Adrenal gland (tissue), 19 donors: ENCODE results near the gene MBOAT1. TPM values are rescaled to one million over a fixed set of nuclear protein-coding genes. Genes with fewer than 3 reads are reported as not detected.

Experiments
- DNase-seq, 7 donors: peaks; one replicate each; pipeline ENCODE4 v3.0.0-alpha.2; 2019 to 2020
- H3K27ac ChIP-seq, 5 donors: fragments of 200-600 bp; sonication (generic) in 4 of 5; 1 replicate in 3 of 5; 2 replicates in 2 of 5; pipeline versions ENCODE4 v1.5.1 to v1.8.0; 2016 to 2020; ENCODE audit warnings: mild to moderate bottlenecking in 1 of 5
- H3K27me3 ChIP-seq: fragments of 200-600 bp; 2 replicates; pipeline ENCODE4 v1.8.0; 2021
- H3K36me3 ChIP-seq, 2 donors: fragments of 200-600 bp; replicated peaks in 1 of 2; 1 replicate in 1 of 2; 2 replicates in 1 of 2; pipeline versions ENCODE4 v1.5.1 to v1.8.0; 2018 to 2022
- H3K4me1 ChIP-seq, 2 donors: fragments of 200-600 bp; replicated peaks in 1 of 2; 1 replicate in 1 of 2; 2 replicates in 1 of 2; pipeline versions ENCODE4 v1.5.1 to v1.8.0; 2018 to 2021
- H3K4me3 ChIP-seq, 4 donors: fragments of 200-600 bp; sonication (generic) in 3 of 4; one replicate each; pipeline ENCODE4 v1.5.1; 2016 to 2018
- H3K9me3 ChIP-seq, 3 donors: fragments of 200-600 bp; sonication (generic) in 1 of 3; replicated peaks in 1 of 3; 1 replicate in 2 of 3; 2 replicates in 1 of 3; pipeline versions ENCODE4 v1.5.1 to v1.8.0; 2016 to 2021
- CTCF ChIP-seq, 6 experiments: fragments of 450-650 bp in 4 of 6; fragments of 200-600 bp in 2 of 6; sonication (generic) in 1 of 6; IDR thresholded peaks; 1 replicate in 5 of 6; 2 replicates in 1 of 6; pipeline versions ENCODE4 v1.5.1 to v1.8.0; 2016 to 2021; ENCODE audit warnings: antibody characterized with exemption in 6 of 6, mild to moderate bottlenecking in 2 of 6, moderate library complexity in 1 of 6
- POLR2A ChIP-seq, 2 donors: fragments of 450-650 bp; IDR thresholded peaks; one replicate each; pipeline ENCODE4 v1.6.1; 2017; ENCODE audit warnings: antibody characterized with exemption in 2 of 2, mild to moderate bottlenecking in 2 of 2, moderate library complexity in 1 of 2
- WGBS, 4 donors: extraction: QIAGEN DNeasy Blood & Tissue Kit in 2 of 4; methylation state at CpG; one replicate each; pipeline versions ENCODE4 v1.1.5 to v1.1.7; 2013 to 2017; 5-methylcytosine and 5-hydroxymethylcytosine counted together
- intact Hi-C, 2 donors: fragments of 100-400 bp; cut with DNase I; formaldehyde crosslinking; loops; one replicate each; pipeline versions ENCODE4 v1.14.1 to v1.15.0; 2022 to 2023
- long read RNA-seq, 10 donors: library from polyadenylated mRNA in 3 of 10; unstranded in 2 of 10; stranded (forward) in 1 of 10; transcript quantifications; one replicate each; pipeline ENCODE4 v2.0.0 and lab custom pipeline, GENCODE V29; 2021 to 2026
- polyA plus RNA-seq, 3 donors: library from polyadenylated mRNA; stranded (reverse); fragments of 200-250 nt in 2 of 3; fragments of 350-450 nt in 1 of 3; fragmentation: Illumina TruSeq in 1 of 3; extraction: RNeasy Lipid Tissue Mini Kit (QIAGEN cat#74804) in 1 of 3; gene quantifications; one replicate each; pipeline ENCODE4 v1.2.3, GENCODE V29; 2013 to 2014
- total RNA-seq, 9 donors: library from RNA; depleted of rRNA in 4 of 9; stranded (reverse); fragments of >200 nt in 4 of 9; fragments of 120-200 nt in 1 of 9; fragmentation: NEBNext Ultra II Directional in 1 of 9; extraction: Animal tissue kit (Norgen Biotek cat#: 25700) in 1 of 9; gene quantifications; one replicate each; pipeline versions ENCODE4 v1.1.0 to v1.2.4, GENCODE V29; 2013 to 2023
- donor health status: healthy with polysubstance abuse.
- donor health status: Bipolar disorder and iron deficiency.
- donor health status: DM: yes; HTN: yes; CAD: no.
- donor health status: DM: no; HTN: no; CAD: no.
- donor health status: DM: no; HTN: no; CAD: no.
- donor health status: DM: yes; HTN: yes; CAD: no.

Gene MBOAT1
- total RNA-seq = 10 to 100 TPM in 3 of 9 donors, 1 to 10 TPM in 6; 1.5 to 18.9 (median 9.5) TPM
- 1 to 10 TPM; 1.6 to 2.2 (median 2.0) TPM for polyA plus RNA-seq
- long read RNA-seq, donor 1, partial matches to known transcripts = 0 of 3 reads
- long read RNA-seq, donor 1, other reads (novel, unspliced or antisense) = 0 of 3 reads
- long read RNA-seq, donor 2, partial matches to known transcripts = 0 of 1 reads
- long read RNA-seq, donor 2, other reads (novel, unspliced or antisense) = 0 of 1 reads
- long read RNA-seq, donor 3 = 0 reads
- long read RNA-seq, donor 4, partial matches to known transcripts = 0 of 1 reads
- long read RNA-seq, donor 4, other reads (novel, unspliced or antisense) = 1 of 1 reads
- long read RNA-seq, donor 5, partial matches to known transcripts = 0 of 1 reads
- long read RNA-seq, donor 5, other reads (novel, unspliced or antisense) = 1 of 1 reads
- long read RNA-seq, donor 6, partial matches to known transcripts = 0 of 4 reads
- long read RNA-seq, donor 6, other reads (novel, unspliced or antisense) = 4 of 4 reads
- long read RNA-seq, donor 7, partial matches to known transcripts = 0 of 1 reads
- long read RNA-seq, donor 7, other reads (novel, unspliced or antisense) = 0 of 1 reads
- long read RNA-seq, donor 8, partial matches to known transcripts = 0 of 2 reads
- long read RNA-seq, donor 8, other reads (novel, unspliced or antisense) = 0 of 2 reads
- long read RNA-seq, donor 9, partial matches to known transcripts = 0 of 2 reads
- long read RNA-seq, donor 9, other reads (novel, unspliced or antisense) = 0 of 2 reads
- long read RNA-seq, donor 10 = 0 reads

GRCh38 chr6:20212392-20213111, at the start of gene MBOAT1:
Gene MBOAT1, minus strand, starts transcription at chr6:20212469. Its CDS starts 235 bp downstream, at chr6:20212234.
- peak in 1 of 6 experiments; percentile 30 for TF ChIP-seq CTCF (IDR thresholded peaks at IDR 0.05)
- TF ChIP-seq POLR2A (IDR thresholded peaks at IDR 0.05) = peak; percentile 35 to 89
- H3K4me3 ChIP-seq = peak within 1 kb of the TSS in 3 of 4 donors; percentile 38 to 89 (median 83)
- H3K4me1 ChIP-seq = peaks cover 12 to 29% of the 10 kb centered on the region in 2 donors
- H3K27me3 ChIP-seq = no peaks in the 10 kb centered on the region
- intact Hi-C loops = loop anchor here in 1 of 2 donors (10.0 kb wide), 1 partner anchor 88 kb away; no protein-coding TSS in a partner anchor
- 0 to 1% (median 0%) methylated on average over 3 to 56 of the region's 60 CpGs for WGBS, 4 donors
- DNase-seq = peak; percentile 88 to 94 (median 92)
- no peaks in the 10 kb centered on the region for H3K9me3 ChIP-seq
- peak within 1 kb of the TSS; percentile 78 to 94 (median 89) for H3K27ac ChIP-seq
- no peaks in the 10 kb centered on the region for H3K36me3 ChIP-seq

GRCh38 chr6:20261685-20262084, 49.4 kb upstream of the MBOAT1 start:
- Histone ChIP-seq H3K27ac (no peak overlapping the region), H3K4me3 (no peak overlapping the region), H3K36me3 (no peaks in the 10 kb centered on the region), H3K4me1 (no peaks in the 10 kb centered on the region), H3K9me3 (no peaks in the 10 kb centered on the region), H3K27me3 (no peaks in the 10 kb centered on the region)
- DNase-seq = no peak
- intact Hi-C loops = no loop called here
- WGBS, 4 donors = 73 to 86% (median 78%) methylated on average over 2 of the region's 2 CpGs
- TF ChIP-seq POLR2A (IDR thresholded peaks at IDR 0.05) (no peak), CTCF (IDR thresholded peaks at IDR 0.05) (no peak)

- Histone ChIP-seq H3K36me3 (no peaks in the 10 kb centered on the region), H3K4me1 (no peaks in the 10 kb centered on the region), H3K9me3 (no peaks in the 10 kb centered on the region), H3K27ac (no peak overlapping the region), H3K27me3 (no peaks in the 10 kb centered on the region), H3K4me3 (no peak overlapping the region)
- TF ChIP-seq POLR2A (IDR thresholded peaks at IDR 0.05) (no peak), CTCF (IDR thresholded peaks at IDR 0.05) (no peak)
- intact Hi-C loops = no loop called here
- DNase-seq = no peak
- WGBS, 4 donors = 71 to 94% (median 88%) methylated on average over 7 of the region's 7 CpGs
These were observed 48.1 kb upstream of the MBOAT1 start for GRCh38 chr6:20260360-20260759.
